Stimulated activated CD4-positive, alpha-beta T cell treated with anti-CD3 and anti-CD28 coated beads, Interleukin-4, amount 100 ng/mL, for 4 hours (primary cell): ENCODE results near the gene GNAI3.
A peak's percentile ranks its signal among the peaks of the same experiment; 100 is the strongest.

Source experiments
- DNase-seq, 2 experiments: peaks; one replicate each; pipeline ENCODE4 v3.0.0-alpha.2; 2020

GNAI3 gene

GRCh38 chr1:109548321-109549267 is at the start of gene GNAI3:
GNAI3 (plus strand) TSS chr1:109548615; CDS start chr1:109548721, 106 bp downstream.
- DNase-seq = peak; percentile 88 to 94

- DNase-seq = no peak
Measured at GRCh38 chr1:109499081-109499480, 49.3 kb upstream of the GNAI3 start.

GRCh38 chr1:109499661-109500536 is 48.5 kb upstream of the GNAI3 start:
- DNase-seq = peak; percentile 46 to 51

GRCh38 chr1:109500941-109501381 is 47.5 kb upstream of the GNAI3 start:
- DNase-seq = no peak

GRCh38 chr1:109501644-109502363 is 46.6 kb upstream of the GNAI3 start:
- no peak for DNase-seq

- DNase-seq = peak in 1 of 2 experiments; percentile 54
Measured at GRCh38 chr1:109502364-109502851, 46.0 kb upstream of the GNAI3 start.

GRCh38 chr1:109503935-109504334 is 44.5 kb upstream of the GNAI3 start:
- DNase-seq = no peak

- DNase-seq = no peak
Measured at GRCh38 chr1:109504974-109505373, 43.4 kb upstream of the GNAI3 start.

GRCh38 chr1:109508001-109508872 is 40.2 kb upstream of the GNAI3 start:
- no peak for DNase-seq

- DNase-seq = no peak
Measured at GRCh38 chr1:109508873-109509175, 39.6 kb upstream of the GNAI3 start.

- peak; percentile 56 to 72 for DNase-seq
Measured at GRCh38 chr1:109509176-109510134, 39.0 kb upstream of the GNAI3 start, which contains the start of gene AMIGO1. AMIGO1 (minus strand) TSS chr1:109509727; CDS start chr1:109508912, 815 bp downstream.

GRCh38 chr1:109513110-109513710 is 35.2 kb upstream of the GNAI3 start:
- DNase-seq = no peak

- DNase-seq = no peak
Measured at GRCh38 chr1:109514846-109515245, 33.6 kb upstream of the GNAI3 start.

GRCh38 chr1:109516872-109517271 is 31.5 kb upstream of the GNAI3 start:
- DNase-seq = no peak

- no peak for DNase-seq
Measured at GRCh38 chr1:109517337-109517736, 31.1 kb upstream of the GNAI3 start.

GRCh38 chr1:109521002-109521951 is 27.1 kb upstream of the GNAI3 start:
- DNase-seq = no peak

- DNase-seq = no peak
Measured at GRCh38 chr1:109522026-109522425, 26.4 kb upstream of the GNAI3 start.

GRCh38 chr1:109523706-109524105 is 24.7 kb upstream of the GNAI3 start:
- DNase-seq = no peak
